GM23338 (cell line): ENCODE results near the gene KPNA6.

Source experiments
- CTCF ChIP-seq, 2 experiments: fragments of 200-600 bp in 1 of 2; sonication (generic) in 1 of 2; conservative IDR thresholded peaks; 2 replicates each; pipeline versions ENCODE4 v1.5.1 to v1.6.1; 2016 to 2017; ENCODE audit warnings: antibody characterized with exemption in 2 of 2, low read depth in 2 of 2, mild to moderate bottlenecking in 2 of 2, moderate library complexity in 1 of 2
- EZH2phosphoT487 ChIP-seq: fragments of 200-600 bp; sonication (generic); IDR thresholded peaks from one replicate; pipeline ENCODE4 v1.8.1; 2018; ENCODE audit warnings: antibody characterized with exemption; ENCODE audit not compliant: unreplicated experiment
- JUNB ChIP-seq: IDR thresholded peaks from one replicate; pipeline ENCODE4 v1.6.1; 2016; ENCODE audit warnings: antibody characterized with exemption; ENCODE audit not compliant: unreplicated experiment

- TF ChIP-seq CTCF (conservative IDR thresholded peaks at IDR 0.05; ENCODE audit: low read depth in 2 of 2) (no peak), JUNB (no peak), EZH2phosphoT487 (no peak)
Measured at GRCh38 chr1:32107742-32108661, at the start of gene KPNA6.
